ENCODE results near the gene IL5RA. TPM values are rescaled to one million over a fixed set of nuclear protein-coding genes. Genes with fewer than 3 reads are reported as not detected.

The IL5RA gene
- total and polyA plus RNA-seq, 2 donors = 0.41 to 0.85 TPM

DNA sequence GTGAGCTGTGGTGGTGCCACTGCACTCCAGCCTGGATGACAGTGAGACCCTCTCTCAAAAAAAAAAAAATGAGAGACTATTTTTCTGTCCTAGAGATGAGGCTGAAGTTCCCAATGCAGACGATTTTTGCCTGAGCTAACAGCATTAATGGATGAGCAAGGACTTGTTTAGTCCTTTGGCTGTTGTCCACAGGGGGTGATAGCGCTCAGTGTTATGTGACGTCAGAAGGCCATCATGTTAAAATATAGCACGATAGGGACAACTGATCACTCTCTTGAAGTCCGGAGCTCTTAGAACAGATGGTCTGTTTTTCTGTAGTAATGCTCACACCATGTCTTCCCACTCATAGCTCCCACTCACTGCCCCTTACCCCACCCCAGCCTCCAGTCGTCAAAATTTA, 23.3 kb upstream of the IL5RA start:
- no peak for DNase-seq (ENCODE audit: low read depth in 6 of 9, low spot score in 9 of 9)
- no peak overlapping the region for H3K27ac ChIP-seq (ENCODE audit: low read depth in 1 of 2, low read length in 1 of 2)
- 96% methylated on average over 6 of the region's 6 CpGs for WGBS
- H3K4me1 ChIP-seq (ENCODE audit: control insufficient read depth in 2 of 2, insufficient read depth in 2 of 2, low read length in 2 of 2) = peaks cover 0 to 2% of the 10 kb centered on the region in 2 donors
- H3K9me3 ChIP-seq (ENCODE audit: control insufficient read depth in 2 of 2, insufficient read depth in 1 of 2, low read length in 1 of 2) = peaks cover 0 to 4% of the 10 kb centered on the region in 2 donors
- no peaks in the 10 kb centered on the region for H3K27me3 ChIP-seq (ENCODE audit: control insufficient read depth in 2 of 2, insufficient read depth in 1 of 2, low read length in 1 of 2)
- no peak overlapping the region for H3K4me3 ChIP-seq (ENCODE audit: low read length in 2 of 2)
- peaks cover 13 to 56% of the 10 kb centered on the region in 2 donors for H3K36me3 ChIP-seq (ENCODE audit: control insufficient read depth in 2 of 2, insufficient read depth in 2 of 2, low read length in 1 of 2)

DNA sequence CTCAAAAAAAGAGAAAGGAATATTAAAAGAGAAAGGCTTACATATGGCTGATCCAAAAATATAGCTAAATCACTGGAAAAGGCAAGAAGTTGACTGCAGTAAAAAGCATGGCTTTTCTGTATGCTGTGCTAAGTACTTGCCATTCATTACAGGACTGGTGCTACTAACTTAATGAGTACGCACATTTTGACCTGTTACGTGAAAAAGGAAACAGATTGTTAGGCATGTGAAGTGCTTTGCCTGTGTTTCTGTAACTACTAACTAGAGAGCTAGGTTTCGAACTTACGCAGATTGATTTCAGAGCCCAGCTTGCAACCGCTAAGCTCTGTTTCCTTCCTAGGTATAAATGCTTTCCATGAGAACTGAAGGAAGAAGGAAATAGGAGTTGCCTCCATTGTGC, 19.4 kb upstream of the IL5RA start:
- DNase-seq (ENCODE audit: low read depth in 6 of 9, low spot score in 9 of 9) = no peak
- WGBS = 79% methylated on average over 5 of the region's 5 CpGs
- Histone ChIP-seq H3K4me1 (ENCODE audit: control insufficient read depth in 2 of 2, insufficient read depth in 2 of 2, low read length in 2 of 2) (peaks cover 10 to 19% of the 10 kb centered on the region in 2 donors), H3K27me3 (ENCODE audit: control insufficient read depth in 2 of 2, insufficient read depth in 1 of 2, low read length in 1 of 2) (no peaks in the 10 kb centered on the region), H3K36me3 (ENCODE audit: control insufficient read depth in 2 of 2, insufficient read depth in 2 of 2, low read length in 1 of 2) (peaks cover 13 to 40% of the 10 kb centered on the region in 2 donors), H3K27ac (ENCODE audit: low read depth in 1 of 2, low read length in 1 of 2) (no peak overlapping the region), H3K9me3 (ENCODE audit: control insufficient read depth in 2 of 2, insufficient read depth in 1 of 2, low read length in 1 of 2) (peaks cover 0 to 4% of the 10 kb centered on the region in 2 donors), H3K4me3 (ENCODE audit: low read length in 2 of 2) (no peak overlapping the region)

DNA sequence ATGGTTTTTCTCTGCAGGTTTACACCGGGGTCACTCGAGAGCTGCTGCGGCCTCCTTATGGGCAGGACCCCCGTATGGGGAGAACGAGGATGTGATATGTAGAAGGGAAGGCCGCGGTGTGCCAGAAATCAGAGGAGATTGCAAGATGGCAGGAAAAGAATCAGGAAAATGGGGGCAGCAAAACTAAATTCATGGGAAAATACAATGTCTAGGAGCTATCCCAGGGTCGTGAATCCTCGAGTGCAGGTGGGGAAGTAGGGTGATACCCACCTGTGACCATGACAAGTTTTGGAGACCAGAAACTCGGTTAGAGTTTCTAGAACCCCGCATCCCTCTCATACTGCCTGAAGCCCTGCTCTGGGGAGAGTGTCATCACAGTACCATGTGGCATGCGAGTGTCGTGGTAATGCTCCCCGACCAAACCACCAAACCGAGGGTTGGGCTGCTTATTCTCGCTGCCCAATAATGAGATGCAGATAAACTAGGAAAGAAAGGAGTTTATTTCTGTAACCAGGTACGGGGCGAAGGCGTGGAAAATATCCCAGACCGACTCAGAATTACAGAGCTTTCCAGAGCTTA, 17.3 kb upstream of the IL5RA start:
- WGBS = 45% methylated on average over 20 of the region's 20 CpGs
- H3K27ac ChIP-seq (ENCODE audit: low read depth in 1 of 2, low read length in 1 of 2) = peak overlapping the region in 1 of 2 donors; percentile 89
- H3K4me3 ChIP-seq (ENCODE audit: low read length in 2 of 2) = peak overlapping the region; percentile 94 to 97
- no peaks in the 10 kb centered on the region for H3K27me3 ChIP-seq (ENCODE audit: control insufficient read depth in 2 of 2, insufficient read depth in 1 of 2, low read length in 1 of 2)
- peak in 2 of 9 donors; percentile 4 to 5 for DNase-seq (ENCODE audit: low read depth in 6 of 9, low spot score in 9 of 9)
- peaks cover 10 to 19% of the 10 kb centered on the region in 2 donors for H3K4me1 ChIP-seq (ENCODE audit: control insufficient read depth in 2 of 2, insufficient read depth in 2 of 2, low read length in 2 of 2)
- H3K36me3 ChIP-seq (ENCODE audit: control insufficient read depth in 2 of 2, insufficient read depth in 2 of 2, low read length in 1 of 2) = peaks cover 13 to 28% of the 10 kb centered on the region in 2 donors
- peaks cover 0 to 4% of the 10 kb centered on the region in 2 donors for H3K9me3 ChIP-seq (ENCODE audit: control insufficient read depth in 2 of 2, insufficient read depth in 1 of 2, low read length in 1 of 2)

DNA sequence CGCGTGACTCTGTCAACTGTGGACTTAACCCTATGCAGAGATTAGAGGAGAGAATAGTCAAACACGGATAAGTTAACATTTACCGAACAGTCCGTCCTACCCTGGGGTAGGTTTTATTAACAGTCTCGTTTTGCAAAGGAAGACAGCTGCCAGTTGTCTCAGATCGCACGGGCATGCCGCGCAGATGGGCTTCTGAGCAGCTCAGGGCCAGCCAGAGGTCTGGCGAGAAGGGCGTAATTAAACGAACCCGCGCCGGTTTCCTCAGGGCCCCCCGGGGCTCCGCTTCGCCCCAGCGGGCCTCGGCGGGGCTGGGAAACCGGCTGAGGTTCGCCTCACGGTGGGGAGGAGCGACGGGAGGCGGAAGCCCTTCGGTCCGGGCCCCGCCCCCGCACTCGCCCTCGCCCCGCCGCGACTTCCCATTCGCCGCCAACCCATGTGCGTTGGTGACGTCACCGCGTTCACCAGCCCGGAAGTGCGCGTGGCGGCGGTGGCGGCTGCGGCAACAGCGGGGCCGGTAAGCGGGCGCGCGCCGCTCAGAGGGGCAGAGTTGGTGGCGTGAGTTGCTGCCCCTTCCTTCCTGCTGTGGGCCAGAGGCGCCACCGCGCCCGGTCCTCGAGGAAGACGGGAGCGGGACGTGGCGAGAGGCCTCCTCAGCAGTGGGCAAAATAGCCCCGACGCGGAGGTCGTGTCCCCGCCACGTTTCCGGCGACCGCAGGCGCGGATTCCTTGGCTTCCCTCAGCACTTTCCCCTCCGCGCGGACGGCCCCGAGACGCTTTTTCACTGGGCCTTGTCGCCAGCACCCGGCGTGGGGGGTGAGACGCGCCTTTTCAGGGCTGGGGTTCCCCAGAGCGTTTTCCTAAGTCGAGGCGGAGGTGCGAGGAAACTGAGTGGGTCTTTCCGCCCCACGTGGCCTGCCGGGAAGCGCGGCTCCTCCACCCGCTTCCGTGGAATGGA, 16.6 kb upstream of the IL5RA start, which contains the start of gene TRNT1:
TSS of gene TRNT1 (plus strand) at position 464 of the 955 bp plus-strand sequence. CDS start 2,101 bp downstream, outside the sequence.
- WGBS = 1% methylated on average over 100 of the region's 100 CpGs
- Histone ChIP-seq H3K36me3 (ENCODE audit: control insufficient read depth in 2 of 2, insufficient read depth in 2 of 2, low read length in 1 of 2) (peaks cover 13 to 28% of the 10 kb centered on the region in 2 donors), H3K27ac (ENCODE audit: low read depth in 1 of 2, low read length in 1 of 2) (peak within 1 kb of the TSS; percentile 89 to 95), H3K4me1 (ENCODE audit: control insufficient read depth in 2 of 2, insufficient read depth in 2 of 2, low read length in 2 of 2) (peaks cover 10 to 19% of the 10 kb centered on the region in 2 donors), H3K9me3 (ENCODE audit: control insufficient read depth in 2 of 2, insufficient read depth in 1 of 2, low read length in 1 of 2) (peaks cover 0 to 4% of the 10 kb centered on the region in 2 donors), H3K27me3 (ENCODE audit: control insufficient read depth in 2 of 2, insufficient read depth in 1 of 2, low read length in 1 of 2) (no peaks in the 10 kb centered on the region), H3K4me3 (ENCODE audit: low read length in 2 of 2) (peak within 1 kb of the TSS; percentile 94 to 97)
- peak; percentile 72 to 96 (median 91) for DNase-seq (ENCODE audit: low read depth in 6 of 9, low spot score in 9 of 9)

DNA sequence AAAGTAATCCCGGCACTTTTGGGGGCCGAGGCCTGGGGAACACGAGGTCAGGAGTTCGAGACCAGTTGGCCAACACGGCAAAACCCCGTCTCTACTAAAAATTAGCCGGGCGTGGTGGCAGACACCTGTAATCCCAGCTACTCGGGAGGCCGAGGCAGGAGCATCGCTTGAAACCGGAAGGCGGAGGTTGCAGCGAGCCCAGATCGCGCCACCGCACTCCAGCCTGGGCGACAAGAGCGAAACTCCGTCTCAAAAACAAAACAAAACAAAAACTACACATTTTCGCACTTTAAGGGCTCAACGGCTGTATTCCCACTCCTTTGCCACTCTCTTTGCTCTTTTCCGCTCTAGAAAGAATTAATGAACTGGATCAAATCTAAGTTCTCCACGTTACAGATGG, 15.8 kb upstream of the IL5RA start:
- peaks cover 10 to 19% of the 10 kb centered on the region in 2 donors for H3K4me1 ChIP-seq (ENCODE audit: control insufficient read depth in 2 of 2, insufficient read depth in 2 of 2, low read length in 2 of 2)
- WGBS = 93% methylated on average over 24 of the region's 24 CpGs
- peaks cover 0 to 4% of the 10 kb centered on the region in 2 donors for H3K9me3 ChIP-seq (ENCODE audit: control insufficient read depth in 2 of 2, insufficient read depth in 1 of 2, low read length in 1 of 2)
- no peak for DNase-seq (ENCODE audit: low read depth in 6 of 9, low spot score in 9 of 9)
- peak overlapping the region; percentile 94 to 97 for H3K4me3 ChIP-seq (ENCODE audit: low read length in 2 of 2)
- H3K27ac ChIP-seq (ENCODE audit: low read depth in 1 of 2, low read length in 1 of 2) = peak overlapping the region; percentile 86 to 90
- no peaks in the 10 kb centered on the region for H3K27me3 ChIP-seq (ENCODE audit: control insufficient read depth in 2 of 2, insufficient read depth in 1 of 2, low read length in 1 of 2)
- H3K36me3 ChIP-seq (ENCODE audit: control insufficient read depth in 2 of 2, insufficient read depth in 2 of 2, low read length in 1 of 2) = peaks cover 11 to 24% of the 10 kb centered on the region in 2 donors

DNA sequence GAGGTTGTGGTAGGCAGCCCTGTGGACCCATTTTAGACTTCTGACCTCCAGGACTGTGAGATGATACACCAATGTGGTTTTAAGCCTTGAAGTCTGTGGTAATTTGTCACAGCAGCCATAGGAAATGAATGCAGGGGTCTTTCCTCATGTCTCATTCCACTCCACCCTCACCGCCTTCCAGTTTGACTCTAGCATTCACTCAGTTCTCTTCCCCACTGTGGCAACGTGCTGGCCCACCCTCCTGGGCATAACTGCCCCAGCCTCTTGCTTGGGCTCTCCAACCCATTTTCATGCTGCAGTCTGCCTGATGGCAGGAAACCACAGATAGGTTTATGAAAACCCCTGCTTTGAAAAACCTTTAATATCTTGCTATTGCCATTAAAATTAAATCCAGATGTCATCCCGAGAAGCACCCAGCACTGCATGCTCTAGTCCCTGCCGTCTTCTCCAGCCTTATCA, 9.2 kb upstream of the IL5RA start:
- H3K36me3 ChIP-seq (ENCODE audit: control insufficient read depth in 2 of 2, insufficient read depth in 2 of 2, low read length in 1 of 2) = no peaks in the 10 kb centered on the region
- 88% methylated on average over 4 of the region's 4 CpGs for WGBS
- H3K27ac ChIP-seq (ENCODE audit: low read depth in 1 of 2, low read length in 1 of 2) = no peak overlapping the region
- DNase-seq (ENCODE audit: low read depth in 6 of 9, low spot score in 9 of 9) = no peak
- H3K9me3 ChIP-seq (ENCODE audit: control insufficient read depth in 2 of 2, insufficient read depth in 1 of 2, low read length in 1 of 2) = no peaks in the 10 kb centered on the region
- H3K4me3 ChIP-seq (ENCODE audit: low read length in 2 of 2) = no peak overlapping the region
- H3K4me1 ChIP-seq (ENCODE audit: control insufficient read depth in 2 of 2, insufficient read depth in 2 of 2, low read length in 2 of 2) = no peaks in the 10 kb centered on the region
- no peaks in the 10 kb centered on the region for H3K27me3 ChIP-seq (ENCODE audit: control insufficient read depth in 2 of 2, insufficient read depth in 1 of 2, low read length in 1 of 2)

DNA sequence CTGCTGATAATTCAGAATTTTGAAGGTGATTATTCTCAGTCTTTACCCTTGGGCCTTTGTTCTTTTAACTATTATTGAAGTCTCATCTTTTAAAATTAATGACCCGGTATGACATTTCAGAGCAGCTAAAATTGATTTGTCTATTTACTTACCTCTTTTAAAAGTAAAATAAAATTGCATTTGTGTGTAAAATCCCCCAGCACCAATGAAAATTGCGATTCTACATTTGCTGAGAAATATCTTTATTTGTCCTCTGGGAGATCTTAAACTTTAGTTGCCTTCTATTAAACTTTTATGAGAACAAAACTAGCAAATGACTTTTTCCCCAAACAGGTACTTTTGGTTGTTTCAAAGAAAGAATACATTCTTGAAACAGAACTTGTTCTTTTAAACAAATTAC, 7.5 kb upstream of the IL5RA start:
- Histone ChIP-seq H3K27ac (ENCODE audit: low read depth in 1 of 2, low read length in 1 of 2) (no peak overlapping the region), H3K4me1 (ENCODE audit: control insufficient read depth in 2 of 2, insufficient read depth in 2 of 2, low read length in 2 of 2) (no peaks in the 10 kb centered on the region)
- WGBS = 99% methylated on average over 2 of the region's 2 CpGs

DNA sequence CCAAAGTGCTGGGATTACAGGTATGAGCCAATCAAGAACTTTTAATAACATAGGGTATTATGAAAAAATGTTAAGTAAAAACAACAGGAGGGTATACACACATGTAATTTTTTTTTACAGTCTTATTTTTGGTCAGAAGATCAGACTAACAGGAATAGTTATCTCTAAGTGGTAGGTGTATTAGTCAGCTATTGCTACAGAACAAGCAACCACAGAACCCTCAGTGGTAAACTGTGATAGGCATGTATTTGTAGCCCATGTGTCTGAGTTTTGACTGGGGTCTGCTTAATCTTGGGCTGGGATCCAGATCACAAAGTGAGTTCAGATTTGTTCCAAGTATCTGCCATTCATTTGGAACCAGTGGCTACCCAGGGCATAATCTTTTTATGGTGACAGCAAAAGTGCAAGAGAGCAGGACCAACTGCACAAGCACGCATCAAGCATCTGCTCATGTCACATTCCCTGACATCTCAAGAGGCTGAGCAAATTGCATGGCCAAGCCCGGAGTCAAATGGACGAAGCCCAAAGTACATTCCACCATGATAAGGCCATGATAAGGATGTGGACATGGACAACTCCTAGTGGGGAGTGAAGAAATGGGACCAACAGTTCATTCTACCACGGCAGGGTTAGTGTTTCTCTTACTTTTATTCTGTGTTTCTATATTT, 3.0 kb upstream of the IL5RA start:
- DNase-seq (ENCODE audit: low read depth in 6 of 9, low spot score in 9 of 9) = no peak
- H3K27me3 ChIP-seq (ENCODE audit: control insufficient read depth in 2 of 2, insufficient read depth in 1 of 2, low read length in 1 of 2) = no peaks in the 10 kb centered on the region
- 82% methylated on average over 4 of the region's 4 CpGs for WGBS

More for the DNA sequence above, 7.5 kb upstream of the IL5RA start:
- no peaks in the 10 kb centered on the region for H3K27me3 ChIP-seq (ENCODE audit: control insufficient read depth in 2 of 2, insufficient read depth in 1 of 2, low read length in 1 of 2)
- no peaks in the 10 kb centered on the region for H3K36me3 ChIP-seq (ENCODE audit: control insufficient read depth in 2 of 2, insufficient read depth in 2 of 2, low read length in 1 of 2)
- DNase-seq (ENCODE audit: low read depth in 6 of 9, low spot score in 9 of 9) = no peak
- H3K9me3 ChIP-seq (ENCODE audit: control insufficient read depth in 2 of 2, insufficient read depth in 1 of 2, low read length in 1 of 2) = no peaks in the 10 kb centered on the region
- no peak overlapping the region for H3K4me3 ChIP-seq (ENCODE audit: low read length in 2 of 2)

More for the DNA sequence above, 3.0 kb upstream of the IL5RA start:
- H3K9me3 ChIP-seq (ENCODE audit: control insufficient read depth in 2 of 2, insufficient read depth in 1 of 2, low read length in 1 of 2) = no peaks in the 10 kb centered on the region
- no peaks in the 10 kb centered on the region for H3K36me3 ChIP-seq (ENCODE audit: control insufficient read depth in 2 of 2, insufficient read depth in 2 of 2, low read length in 1 of 2)
- H3K4me1 ChIP-seq (ENCODE audit: control insufficient read depth in 2 of 2, insufficient read depth in 2 of 2, low read length in 2 of 2) = peaks cover 0 to 5% of the 10 kb centered on the region in 2 donors
- no peak overlapping the region for H3K27ac ChIP-seq (ENCODE audit: low read depth in 1 of 2, low read length in 1 of 2)
- no peak overlapping the region for H3K4me3 ChIP-seq (ENCODE audit: low read length in 2 of 2)

All from thymus (tissue), 11 donors.